Tibial artery (tissue), 4 donors: ENCODE data around the gene STXBP2.

Experiments
- DNase-seq, 2 donors: peaks; one replicate each; pipeline ENCODE4 v3.0.0-alpha.2; 2019
- H3K27ac ChIP-seq, 2 donors: fragments of 200-600 bp; sonication (generic) in 1 of 2; 1 replicate in 1 of 2; 2 replicates in 1 of 2; pipeline ENCODE4 v1.5.1; 2018 to 2019; ENCODE audit warnings: mild to moderate bottlenecking in 1 of 2
- H3K27me3 ChIP-seq, 2 donors: fragments of 200-600 bp; sonication (generic) in 1 of 2; one replicate each; pipeline versions ENCODE4 v1.5.1 to v1.6.0; 2016 to 2019
- H3K36me3 ChIP-seq, 3 donors: fragments of 200-600 bp; sonication (generic) in 2 of 3; one replicate each; pipeline ENCODE4 v1.5.1; 2016 to 2019; ENCODE audit warnings: mild to moderate bottlenecking in 2 of 3
- H3K4me1 ChIP-seq, 4 donors: fragments of 200-600 bp; sonication (generic) in 2 of 4; 1 replicate in 3 of 4; 2 replicates in 1 of 4; pipeline ENCODE4 v1.5.1; 2016 to 2019
- H3K4me3 ChIP-seq, 2 donors: fragments of 200-600 bp; sonication (generic) in 1 of 2; 1 replicate in 1 of 2; 2 replicates in 1 of 2; pipeline ENCODE4 v1.5.1; 2018 to 2019; ENCODE audit warnings: mild to moderate bottlenecking in 2 of 2
- H3K9me3 ChIP-seq, 3 donors: fragments of 200-600 bp; sonication (generic) in 1 of 3; one replicate each; pipeline ENCODE4 v1.5.1; 2016 to 2019
- CTCF ChIP-seq, 2 experiments: fragments of 200-600 bp in 1 of 2; fragments of 450-650 bp in 1 of 2; IDR thresholded peaks; one replicate each; pipeline ENCODE4 v1.5.1; 2017 to 2019; ENCODE audit warnings: antibody characterized with exemption in 2 of 2, mild to moderate bottlenecking in 1 of 2, moderate library complexity in 1 of 2
- intact Hi-C: fragments of 100-400 bp; cut with DNase I; formaldehyde crosslinking; loops from one replicate; pipeline ENCODE4 v1.15.0; 2023; ENCODE audit warnings: low total_unique reads

The STXBP2 gene

GRCh38 chr19:7647156-7647555, 10.2 kb downstream of the STXBP2 start:
- Histone ChIP-seq H3K27me3 (peaks cover 0 to 78% of the 10 kb centered on the region in 2 donors), H3K36me3 (peaks cover 0 to 31% (median 0%) of the 10 kb centered on the region in 3 donors), H3K9me3 (no peaks in the 10 kb centered on the region), H3K4me3 (no peak overlapping the region), H3K27ac (no peak overlapping the region), H3K4me1 (no peaks in the 10 kb centered on the region)
- intact Hi-C loops, result loop anchor here (10.0 kb wide), 1 partner anchor 148 kb away; no protein-coding TSS in a partner anchor
- TF ChIP-seq CTCF (IDR thresholded peaks at IDR 0.05), result no peak
- DNase-seq, result no peak

DNA sequence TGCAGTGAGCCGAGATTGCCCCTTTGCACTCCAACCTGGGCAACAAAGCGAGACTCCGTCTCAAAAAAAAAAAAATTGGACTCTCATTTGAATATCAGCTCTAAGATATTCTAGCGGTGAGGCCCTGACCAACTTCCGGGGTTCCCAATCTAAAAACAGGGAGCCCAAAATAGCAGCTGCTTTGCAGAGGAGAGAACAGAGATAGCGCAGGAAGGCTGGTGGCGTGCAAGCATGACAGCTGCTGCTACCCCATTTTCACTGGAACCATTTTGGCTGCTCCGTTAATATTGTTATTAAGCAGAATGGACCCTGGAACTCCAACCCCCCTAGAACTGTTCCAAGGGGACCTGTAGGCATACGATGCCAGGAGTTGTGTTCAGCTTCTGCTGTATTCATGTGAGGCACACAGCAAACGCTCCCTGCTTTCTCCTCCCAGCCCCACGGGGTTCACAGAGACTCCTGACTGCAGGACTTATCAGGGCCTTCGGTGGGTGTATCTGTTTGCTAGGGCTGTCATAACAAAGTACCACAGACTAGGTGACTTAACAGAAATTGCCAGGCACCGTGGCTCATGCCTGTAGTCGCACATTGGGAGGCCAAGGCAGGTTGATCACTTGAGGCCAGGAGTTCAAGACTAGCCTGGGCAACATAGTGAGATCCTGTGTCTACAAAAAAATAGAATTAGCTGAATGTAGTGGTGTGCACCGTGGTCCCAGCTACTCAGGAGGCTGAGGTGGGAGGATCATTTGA, 11.5 kb downstream of the STXBP2 start:
- no peak for TF ChIP-seq CTCF (IDR thresholded peaks at IDR 0.05)
- intact Hi-C loops, result loop anchor here (10.0 kb wide), 1 partner anchor 146 kb away; no protein-coding TSS in a partner anchor
- Histone ChIP-seq H3K27me3 (peaks cover 0 to 80% of the 10 kb centered on the region in 2 donors), H3K4me3 (no peak overlapping the region), H3K9me3 (no peaks in the 10 kb centered on the region), H3K4me1 (no peaks in the 10 kb centered on the region), H3K27ac (no peak overlapping the region), H3K36me3 (peaks cover 0 to 26% (median 0%) of the 10 kb centered on the region in 3 donors)
- no peak for DNase-seq

DNA sequence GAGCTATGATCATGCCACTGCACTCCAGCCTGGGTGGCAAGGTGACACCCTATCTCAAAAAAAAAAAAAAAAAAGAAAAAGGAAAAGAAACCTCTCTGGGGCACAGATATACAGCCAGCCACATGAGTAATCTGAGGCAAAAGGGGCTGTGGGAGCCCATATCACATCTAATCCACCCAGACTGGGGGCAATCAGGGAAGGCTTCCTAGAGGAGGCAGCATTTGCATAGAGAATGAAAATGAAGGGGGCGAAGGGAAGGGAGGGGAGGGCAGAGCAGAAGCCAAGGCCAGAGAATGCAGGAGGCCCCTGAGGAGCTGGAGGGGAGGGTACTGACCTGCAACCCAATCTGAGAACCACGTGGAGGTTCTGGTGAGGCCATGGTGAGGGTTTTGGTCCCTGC, 13.2 kb downstream of the STXBP2 start:
- no peak for DNase-seq
- H3K4me1 ChIP-seq, result no peaks in the 10 kb centered on the region
- intact Hi-C loops, result no loop called here
- no peaks in the 10 kb centered on the region for H3K9me3 ChIP-seq
- H3K27ac ChIP-seq, result no peak overlapping the region
- H3K36me3 ChIP-seq, result peaks cover 0 to 19% (median 0%) of the 10 kb centered on the region in 3 donors
- peaks cover 0 to 67% of the 10 kb centered on the region in 2 donors for H3K27me3 ChIP-seq
- no peak for TF ChIP-seq CTCF (IDR thresholded peaks at IDR 0.05)
- H3K4me3 ChIP-seq, result no peak overlapping the region

- intact Hi-C loops, result no loop called here
- Histone ChIP-seq H3K27me3 (peaks cover 0 to 48% of the 10 kb centered on the region in 2 donors), H3K9me3 (no peaks in the 10 kb centered on the region), H3K4me3 (no peak overlapping the region), H3K36me3 (peaks cover 0 to 7% (median 0%) of the 10 kb centered on the region in 3 donors), H3K27ac (no peak overlapping the region), H3K4me1 (no peaks in the 10 kb centered on the region)
- peak; percentile 67 to 80 for DNase-seq
- TF ChIP-seq CTCF (IDR thresholded peaks at IDR 0.05), result peak; percentile 87 to 97
Observed at GRCh38 chr19:7652061-7652641, 15.2 kb downstream of the STXBP2 start.

GRCh38 chr19:7654401-7654800, 17.5 kb downstream of the STXBP2 start:
- Histone ChIP-seq H3K4me3 (no peak overlapping the region), H3K4me1 (no peaks in the 10 kb centered on the region), H3K36me3 (no peaks in the 10 kb centered on the region), H3K9me3 (no peaks in the 10 kb centered on the region), H3K27ac (no peak overlapping the region), H3K27me3 (peaks cover 0 to 34% of the 10 kb centered on the region in 2 donors)
- DNase-seq, result no peak
- intact Hi-C loops, result no loop called here
- no peak for TF ChIP-seq CTCF (IDR thresholded peaks at IDR 0.05)
